HepG2 (cell line): Measurements from ENCODE around the gene NHERF2. TPM values are rescaled to one million over a fixed set of nuclear protein-coding genes. Genes with fewer than 3 reads are reported as not detected.

Source experiments
- AHDC1 ChIP-seq: sonication (generic); formaldehyde crosslinking; IDR thresholded peaks from 2 replicates; pipeline ENCODE4 v1.5.1; 2020; ENCODE audit warnings: mild to moderate bottlenecking, missing genetic modification reagents, borderline replicate concordance
- ARID5B ChIP-seq: IDR thresholded peaks from 2 replicates; pipeline ENCODE4 v1.4.0; 2020; ENCODE audit warnings: mild to moderate bottlenecking, missing genetic modification reagents
- EEA1 ChIP-seq: sonication (generic); formaldehyde crosslinking; IDR thresholded peaks from 2 replicates; pipeline ENCODE4 v1.5.1; 2020; ENCODE audit warnings: mild to moderate bottlenecking, missing genetic modification reagents, borderline replicate concordance
- FOXP4 ChIP-seq: sonication (generic); formaldehyde crosslinking; IDR thresholded peaks from 2 replicates; pipeline ENCODE4 v1.4.0; 2020; ENCODE audit warnings: missing genetic modification reagents
- GZF1 ChIP-seq: sonication (generic); formaldehyde crosslinking; IDR thresholded peaks from 2 replicates; pipeline ENCODE4 v1.5.1; 2020; ENCODE audit warnings: mild to moderate bottlenecking, missing genetic modification reagents
- IKZF1 ChIP-seq: fragments of 450-650 bp; IDR thresholded peaks from 2 replicates; pipeline ENCODE4 v1.7.1; 2016
- MATR3 ChIP-seq: sonication (generic); formaldehyde crosslinking; IDR thresholded peaks from 2 replicates; pipeline ENCODE4 v1.4.0; 2020; ENCODE audit warnings: missing genetic modification reagents
- PAXIP1 ChIP-seq: sonication (generic); formaldehyde crosslinking; conservative IDR thresholded peaks from 2 replicates; pipeline ENCODE4 v1.4.0; 2020; ENCODE audit warnings: mild to moderate bottlenecking, missing genetic modification reagents, moderate library complexity
- RBM22 ChIP-seq: fragments of 200-400 bp; formaldehyde crosslinking; optimal IDR thresholded peaks from 2 replicates; pipeline ENCODE3; 2017; ENCODE audit warnings: mild to moderate bottlenecking, low read length, moderate library complexity
- TP53 ChIP-seq: sonication (generic); formaldehyde crosslinking; conservative IDR thresholded peaks from 2 replicates; pipeline ENCODE4 v1.4.0; 2020; ENCODE audit warnings: missing genetic modification reagents
- TRIM24 ChIP-seq: sonication (generic); formaldehyde crosslinking; IDR thresholded peaks from 2 replicates; pipeline ENCODE4 v1.8.0; 2022; ENCODE audit warnings: mild to moderate bottlenecking, missing genetic modification reagents
- ZFP62 ChIP-seq: sonication (generic); formaldehyde crosslinking; IDR thresholded peaks from 2 replicates; pipeline ENCODE4 v1.4.0; 2020; ENCODE audit warnings: missing genetic modification reagents
- polyA plus RNA-seq, 8 experiments: library from polyadenylated mRNA; depleted of rRNA in 3 of 8; stranded (reverse) in 7 of 8; unstranded in 1 of 8; fragments of >200 nt; fragmentation: Illumina TruSeq in 4 of 8; extraction: Trizol in 4 of 8; gene quantifications; 2 replicates each; pipeline versions ENCODE4 v1.2.1 to v1.2.3, GENCODE V29; 2011 to 2016; ENCODE audit warnings: low read depth in 4 of 8, missing spikeins in 1 of 8, mixed read lengths in 1 of 8; ENCODE audit not compliant: insufficient read depth in 1 of 8
- total RNA-seq, 5 experiments: library from RNA; depleted of rRNA; stranded (reverse); fragments of >200 nt; fragmentation: Illumina TruSeq; extraction: Trizol; gene quantifications; 2 replicates each; pipeline ENCODE4 v1.2.3, GENCODE V29; 2016; ENCODE audit warnings: low read depth in 1 of 5

The NHERF2 gene
- total and polyA plus RNA-seq, 2 of the 13 experiments (the other 11 are each of a cell fraction or from before 2014, with no cell fraction given) = 23.7 to 39.3 TPM

GRCh38 chr16:2034696-2035430, 8.2 kb downstream of the NHERF2 start (continued):
- TF ChIP-seq ARID5B (CRISPR knock-in tag) = no peak
- no peak for TF ChIP-seq ZFP62
- no peak for TF ChIP-seq RBM22
- 0 out of 2 replicates have a peak, but pooled peaks have one; percentile 22 for TF ChIP-seq FOXP4 (CRISPR knock-in tag)
- no peak for TF ChIP-seq AHDC1 (CRISPR knock-in tag)
- no peak for TF ChIP-seq TP53 (CRISPR knock-in tag)
- TF ChIP-seq GZF1 (CRISPR knock-in tag) = no peak
- TF ChIP-seq PAXIP1 (CRISPR knock-in tag) = no peak
- TF ChIP-seq IKZF1 = no peak
- TF ChIP-seq EEA1 (CRISPR knock-in tag) = peak; percentile 74; the same call in 1 of the 2 replicates
- no peak for TF ChIP-seq MATR3 (CRISPR knock-in tag)
- TF ChIP-seq TRIM24 (CRISPR knock-in tag) = no peak
